ENCODE measurements around the gene SLIT3. TPM values are rescaled to one million over a fixed set of nuclear protein-coding genes. Genes with fewer than 3 reads are reported as not detected.

SLIT3 gene
- total RNA-seq, 3 donors from 2014 or later (not counting 1 experiment from before 2014, with no cell fraction given) = 0.34 to 0.80 TPM; not detected in 1

GRCh38 chr5:168879929-168880328 lies 421.0 kb downstream of the SLIT3 start:
- H3K4me3 ChIP-seq (ENCODE audit: low read length) = no peak overlapping the region
- WGBS (ENCODE audit: insufficient coverage) = 58% methylated on average over 8 of the region's 8 CpGs
- no peaks in the 10 kb centered on the region for H3K27me3 ChIP-seq (ENCODE audit: control insufficient read depth, insufficient read depth, low read length)
- no peak for TF ChIP-seq CTCF (IDR thresholded peaks at IDR 0.05)
- H3K36me3 ChIP-seq (ENCODE audit: control insufficient read depth, insufficient read depth, low read length) = no peaks in the 10 kb centered on the region
- intact Hi-C loops (cut with micrococcal nuclease) = no loop called here
- H3K9me3 Mint-ChIP-seq = no peaks in the 10 kb centered on the region
- H3K4me1 Mint-ChIP-seq = peaks cover 5% of the 10 kb centered on the region in 2 donors
- peaks cover 11 to 18% of the 10 kb centered on the region in 2 donors for H3K27me3 Mint-ChIP-seq (ENCODE audit: low read depth in 2 of 2)
- H3K4me3 Mint-ChIP-seq = no peak overlapping the region
- H3K9me3 ChIP-seq (ENCODE audit: control insufficient read depth, insufficient read depth, low read length) = no peaks in the 10 kb centered on the region
- H3K36me3 Mint-ChIP-seq = no peaks in the 10 kb centered on the region
- ATAC-seq (no peak), DNase-seq (no peak)
- H3K27ac ChIP-seq (ENCODE audit: low read length) = no peak overlapping the region
- no peaks in the 10 kb centered on the region for H3K4me1 ChIP-seq (ENCODE audit: control insufficient read depth, insufficient read depth, low read length)
- no peak overlapping the region for H3K27ac Mint-ChIP-seq

- intact Hi-C loops (cut with micrococcal nuclease) = no loop called here
- 86% methylated on average over 2 of the region's 2 CpGs for WGBS (ENCODE audit: insufficient coverage)
- TF ChIP-seq CTCF (IDR thresholded peaks at IDR 0.05) = no peak
- H3K4me3 Mint-ChIP-seq = no peak overlapping the region
- no peak overlapping the region for H3K27ac Mint-ChIP-seq
- Histone ChIP-seq H3K27ac (ENCODE audit: low read length) (no peak overlapping the region), H3K36me3 (ENCODE audit: control insufficient read depth, insufficient read depth, low read length) (no peaks in the 10 kb centered on the region), H3K27me3 (ENCODE audit: control insufficient read depth, insufficient read depth, low read length) (no peaks in the 10 kb centered on the region), H3K4me1 (ENCODE audit: control insufficient read depth, insufficient read depth, low read length) (no peaks in the 10 kb centered on the region), H3K4me3 (ENCODE audit: low read length) (no peak overlapping the region), H3K9me3 (ENCODE audit: control insufficient read depth, insufficient read depth, low read length) (no peaks in the 10 kb centered on the region)
- H3K9me3 Mint-ChIP-seq = no peaks in the 10 kb centered on the region
- DNase-seq (no peak), ATAC-seq (no peak)
- H3K4me1 Mint-ChIP-seq = peaks cover 5% of the 10 kb centered on the region in 2 donors
- H3K27me3 Mint-ChIP-seq (ENCODE audit: low read depth in 2 of 2) = peaks cover 16 to 18% of the 10 kb centered on the region in 2 donors
- H3K36me3 Mint-ChIP-seq = no peaks in the 10 kb centered on the region
Measured at GRCh38 chr5:168879331-168879730, 421.6 kb downstream of the SLIT3 start.

GRCh38 chr5:168878135-168878745 lies 422.7 kb downstream of the SLIT3 start:
- ATAC-seq (no peak), DNase-seq (no peak)
- H3K27ac Mint-ChIP-seq = no peak overlapping the region
- H3K9me3 Mint-ChIP-seq = no peaks in the 10 kb centered on the region
- H3K4me3 Mint-ChIP-seq = no peak overlapping the region
- no peak overlapping the region for H3K4me3 ChIP-seq (ENCODE audit: low read length)
- H3K4me1 Mint-ChIP-seq = peaks cover 5% of the 10 kb centered on the region in 2 donors
- no peak for TF ChIP-seq CTCF (IDR thresholded peaks at IDR 0.05)
- H3K27me3 ChIP-seq (ENCODE audit: control insufficient read depth, insufficient read depth, low read length) = no peaks in the 10 kb centered on the region
- no peak overlapping the region for H3K27ac ChIP-seq (ENCODE audit: low read length)
- peaks cover 18 to 20% of the 10 kb centered on the region in 2 donors for H3K27me3 Mint-ChIP-seq (ENCODE audit: low read depth in 2 of 2)
- intact Hi-C loops (cut with micrococcal nuclease) = no loop called here
- H3K36me3 ChIP-seq (ENCODE audit: control insufficient read depth, insufficient read depth, low read length) = no peaks in the 10 kb centered on the region
- no peaks in the 10 kb centered on the region for H3K9me3 ChIP-seq (ENCODE audit: control insufficient read depth, insufficient read depth, low read length)
- H3K36me3 Mint-ChIP-seq = no peaks in the 10 kb centered on the region
- WGBS (ENCODE audit: insufficient coverage) = 82% methylated on average over 9 of the region's 10 CpGs
- H3K4me1 ChIP-seq (ENCODE audit: control insufficient read depth, insufficient read depth, low read length) = no peaks in the 10 kb centered on the region

Measured in natural killer cell (primary cell).